ENCODE data around the gene RNF220.

RNF220 gene

DNA sequence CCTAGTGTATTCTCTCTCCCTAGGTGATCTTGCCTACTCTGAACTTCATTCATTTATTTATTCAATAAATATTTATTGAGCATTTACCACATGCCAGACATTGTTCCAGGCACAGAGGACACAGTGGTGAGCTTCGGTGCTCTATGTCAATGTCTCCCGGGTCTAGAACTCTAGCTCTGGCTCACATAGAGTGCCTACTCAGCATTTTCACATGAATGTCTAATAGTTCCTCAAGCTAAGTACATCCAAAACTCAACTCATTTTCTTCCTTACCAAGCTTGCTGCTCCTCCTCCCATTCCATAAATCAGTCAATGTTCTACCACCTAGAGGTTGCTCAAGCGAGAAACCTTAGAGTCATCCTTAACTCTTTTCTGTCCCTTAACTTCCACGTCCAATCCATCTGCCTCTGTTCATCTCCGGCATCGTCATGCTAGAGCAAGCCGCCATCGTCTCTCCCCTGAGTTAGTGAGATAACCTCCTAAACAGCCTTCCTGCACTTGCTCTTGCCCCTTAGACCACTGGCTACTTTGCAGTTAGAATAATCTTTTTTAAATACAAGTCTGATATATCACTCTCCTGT, 201.7 kb downstream of the RNF220 start:
- no peak for DNase-seq (ENCODE audit: low read depth in 2 of 2, low spot score in 1 of 2)

DNA sequence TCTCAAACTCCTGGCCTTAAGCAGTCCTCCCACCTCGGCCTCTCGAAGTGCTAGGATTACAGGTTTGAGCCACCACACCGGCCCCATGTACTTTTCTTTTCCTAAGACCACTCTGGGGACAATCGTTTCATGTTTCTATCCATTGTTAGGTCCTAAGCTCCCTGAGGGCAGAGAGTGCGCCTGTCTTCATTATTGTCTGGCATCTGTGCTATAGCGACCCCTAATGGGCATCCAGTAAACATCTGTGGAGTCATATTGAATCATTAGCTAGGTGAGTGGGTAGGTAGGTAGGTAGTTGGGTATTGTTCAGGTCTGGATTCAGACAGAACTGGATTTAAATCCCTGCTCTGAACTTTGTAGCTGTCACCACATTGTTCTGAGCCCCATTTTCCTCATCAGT, 203.1 kb downstream of the RNF220 start:
- DNase-seq (ENCODE audit: low read depth in 2 of 2, low spot score in 1 of 2), result no peak

DNA sequence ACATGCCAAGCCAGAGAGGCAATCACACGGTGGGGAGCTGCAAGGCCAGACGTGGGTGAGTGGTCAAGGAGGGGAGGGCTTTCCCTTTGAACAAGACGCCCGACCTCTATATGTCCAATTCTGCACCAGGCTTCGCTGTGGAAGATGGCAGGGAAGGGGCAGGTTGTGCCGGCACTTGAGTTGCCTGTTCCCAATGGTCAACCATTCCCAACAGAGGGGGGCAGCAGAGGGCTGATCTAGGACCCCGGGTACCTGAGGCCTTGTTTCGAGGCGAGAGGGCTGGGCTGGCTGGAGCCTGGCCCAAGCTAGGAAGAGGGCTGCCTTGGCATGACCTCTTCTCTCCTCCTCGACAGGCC, 204.3 kb downstream of the RNF220 start:
- no peak for DNase-seq (ENCODE audit: low read depth in 2 of 2, low spot score in 1 of 2)

DNA sequence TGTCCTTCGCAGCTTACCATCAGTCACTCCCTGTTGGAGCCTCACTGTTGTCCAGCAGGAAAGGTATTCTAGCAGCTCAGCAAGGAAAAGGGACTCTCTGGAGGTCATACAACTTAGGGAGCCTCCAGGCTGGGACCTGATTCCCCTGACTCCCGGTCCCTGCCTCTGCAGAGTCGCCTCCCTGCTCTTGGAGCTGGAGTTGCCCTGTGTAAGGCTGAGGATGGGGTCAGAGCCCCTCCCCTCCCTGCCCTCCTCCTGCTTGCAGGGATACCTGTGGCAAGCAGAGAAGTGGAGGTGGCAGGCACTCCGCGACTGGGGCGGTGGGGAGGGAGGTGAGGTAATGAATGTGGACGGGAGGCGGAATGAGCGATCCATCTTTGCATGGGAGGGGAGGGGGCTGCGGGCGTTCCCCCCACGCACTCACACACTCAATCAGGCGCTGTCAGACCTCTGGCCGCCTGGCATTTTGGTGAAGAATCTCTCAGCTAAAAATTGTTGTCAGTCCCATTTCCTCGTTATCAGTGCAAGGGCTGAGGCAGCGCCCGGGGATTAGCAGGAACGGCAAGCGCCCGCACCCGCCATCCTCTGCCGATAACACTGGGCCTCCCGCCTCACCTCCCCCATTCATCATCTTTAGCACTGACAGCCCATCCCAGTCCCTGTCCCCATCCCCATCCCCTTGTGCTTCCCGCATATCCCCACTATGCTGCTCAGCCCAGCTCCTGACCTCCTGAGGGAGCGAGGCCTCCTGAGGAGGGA, 204.9 kb downstream of the RNF220 start:
- DNase-seq (ENCODE audit: low read depth in 2 of 2, low spot score in 1 of 2), result no peak

- no peak for DNase-seq (ENCODE audit: low read depth in 2 of 2, low spot score in 1 of 2)
Measured at GRCh38 chr1:44610527-44611148, 205.6 kb downstream of the RNF220 start.

DNA sequence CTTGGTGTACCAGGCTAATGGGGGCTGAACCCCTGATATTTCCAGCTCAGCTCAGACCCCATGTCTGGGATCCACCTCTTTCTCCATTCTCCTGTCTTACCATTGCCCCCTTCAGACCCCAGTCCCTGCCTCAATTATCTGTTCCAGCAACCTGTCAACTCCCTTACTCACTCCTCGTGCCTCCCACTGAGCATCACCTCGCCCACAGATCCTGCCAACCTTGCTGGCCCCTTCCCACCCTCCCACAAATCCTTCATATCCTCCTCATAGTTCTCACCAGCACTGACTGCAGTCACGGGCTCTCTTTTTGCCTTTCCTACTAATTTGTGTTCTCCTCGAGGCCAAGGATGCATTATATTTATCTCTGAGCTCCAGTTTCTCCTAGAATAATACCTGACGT, 206.4 kb downstream of the RNF220 start:
- no peak for DNase-seq (ENCODE audit: low read depth in 2 of 2, low spot score in 1 of 2)

- DNase-seq (ENCODE audit: low read depth in 2 of 2, low spot score in 1 of 2), result no peak
Measured at GRCh38 chr1:44611866-44612265, 206.8 kb downstream of the RNF220 start.

DNA sequence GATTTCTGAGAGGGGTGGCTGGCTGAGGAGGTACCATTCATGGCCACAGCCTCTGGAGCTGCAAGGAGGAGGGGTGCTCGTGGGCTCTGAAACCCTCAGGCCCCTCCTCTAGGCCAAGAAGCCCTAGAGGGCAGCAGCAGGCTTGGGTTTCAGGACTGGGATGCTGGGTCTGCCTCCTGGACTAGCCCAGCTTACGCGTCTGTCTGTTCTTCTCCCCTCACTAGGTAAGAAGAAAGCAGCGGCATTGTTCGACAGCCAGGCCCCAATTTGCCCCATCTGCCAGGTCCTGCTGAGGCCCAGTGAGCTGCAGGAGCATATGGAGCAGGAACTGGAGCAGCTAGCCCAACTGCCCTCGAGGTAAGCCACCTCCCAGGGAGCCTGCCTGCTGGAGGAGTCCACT, 208.9 kb downstream of the RNF220 start:
- DNase-seq (ENCODE audit: low read depth in 2 of 2, low spot score in 1 of 2), result no peak

GRCh38 chr1:44616284-44616990, 211.4 kb downstream of the RNF220 start:
- DNase-seq (ENCODE audit: low read depth in 2 of 2, low spot score in 1 of 2), result no peak

- no peak for DNase-seq (ENCODE audit: low read depth in 2 of 2, low spot score in 1 of 2)
Measured at GRCh38 chr1:44616991-44617702, 212.1 kb downstream of the RNF220 start.

GRCh38 chr1:44617703-44618029, 212.6 kb downstream of the RNF220 start:
- DNase-seq (ENCODE audit: low read depth in 2 of 2, low spot score in 1 of 2), result no peak

DNA sequence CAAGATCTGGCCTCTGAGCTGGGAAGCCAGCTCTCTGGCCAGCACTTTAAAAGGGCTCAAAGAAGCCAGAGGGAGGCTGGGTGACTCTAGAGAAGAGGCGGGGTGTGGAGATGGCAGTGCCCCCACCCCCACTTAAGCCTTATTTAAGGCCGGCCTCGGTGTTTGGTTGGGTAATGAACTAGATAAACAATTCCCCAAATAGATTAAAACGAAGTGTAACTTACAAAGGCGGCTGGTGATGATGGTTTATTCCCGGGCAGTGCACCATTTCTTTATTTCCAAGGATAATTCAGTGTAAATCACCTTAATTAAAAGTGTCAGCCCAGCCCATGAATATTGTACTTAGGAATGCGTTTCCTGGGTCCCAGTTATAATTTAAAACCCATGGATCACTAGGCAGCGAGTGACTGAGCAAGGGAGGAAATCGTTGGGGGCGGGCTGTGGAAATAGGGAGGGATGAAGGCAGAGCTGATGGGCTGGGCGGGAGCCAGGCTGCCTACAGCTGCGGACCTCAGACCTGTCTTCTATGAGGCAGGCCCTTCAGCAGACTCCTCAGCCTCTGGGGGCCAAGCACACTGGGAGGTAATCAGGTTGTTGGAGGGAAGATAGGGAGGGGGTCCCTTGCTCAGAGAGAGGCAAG, 214.3 kb downstream of the RNF220 start:
- no peak for DNase-seq (ENCODE audit: low read depth in 2 of 2, low spot score in 1 of 2)

GRCh38 chr1:44620072-44620471, 215.0 kb downstream of the RNF220 start:
- DNase-seq (ENCODE audit: low read depth in 2 of 2, low spot score in 1 of 2), result no peak

- no peak for DNase-seq (ENCODE audit: low read depth in 2 of 2, low spot score in 1 of 2)
Measured at GRCh38 chr1:44621841-44622286, 216.8 kb downstream of the RNF220 start.

GRCh38 chr1:44624268-44624901, 219.3 kb downstream of the RNF220 start:
- no peak for DNase-seq (ENCODE audit: low read depth in 2 of 2, low spot score in 1 of 2)

- no peak for DNase-seq (ENCODE audit: low read depth in 2 of 2, low spot score in 1 of 2)
Measured at GRCh38 chr1:44625348-44625747, 220.3 kb downstream of the RNF220 start.

DNA sequence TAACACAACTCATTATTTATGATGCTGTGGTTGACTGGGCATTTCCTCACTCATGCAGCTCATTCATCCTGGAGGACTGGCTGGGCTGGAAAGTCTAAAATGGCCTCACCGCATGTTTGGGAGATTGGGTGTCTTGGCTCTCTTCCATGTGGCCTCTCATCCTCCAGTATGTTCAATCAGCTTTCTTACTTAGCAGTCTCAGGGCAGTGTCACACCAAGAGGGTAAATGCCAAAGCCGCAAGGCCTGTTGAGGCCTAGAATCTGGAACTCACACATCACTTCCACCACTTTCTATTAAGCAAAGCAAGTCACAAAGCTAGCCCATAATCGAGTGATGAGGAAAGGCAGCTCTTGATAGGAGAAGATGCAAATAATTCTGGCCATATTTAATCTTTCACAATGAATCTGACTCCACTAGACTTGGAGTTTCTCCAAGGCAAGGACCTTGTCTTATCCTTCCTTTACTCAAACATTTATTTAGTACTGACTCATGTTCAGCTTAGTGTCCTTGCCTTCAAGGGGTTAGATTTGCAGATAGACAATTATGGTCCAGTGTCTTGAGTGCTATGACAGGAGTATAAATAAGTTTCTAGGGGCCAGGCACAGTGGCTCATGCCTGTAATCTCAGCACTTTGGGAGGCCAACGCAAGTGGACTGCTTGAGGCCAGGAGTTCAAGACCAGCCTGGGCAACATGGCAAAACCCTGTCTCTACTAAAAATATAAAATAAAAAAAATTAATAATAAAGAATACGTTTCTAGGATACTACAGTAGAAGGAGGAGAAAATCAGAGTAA, 224.1 kb downstream of the RNF220 start:
- DNase-seq (ENCODE audit: low read depth in 2 of 2, low spot score in 1 of 2), result no peak

DNA sequence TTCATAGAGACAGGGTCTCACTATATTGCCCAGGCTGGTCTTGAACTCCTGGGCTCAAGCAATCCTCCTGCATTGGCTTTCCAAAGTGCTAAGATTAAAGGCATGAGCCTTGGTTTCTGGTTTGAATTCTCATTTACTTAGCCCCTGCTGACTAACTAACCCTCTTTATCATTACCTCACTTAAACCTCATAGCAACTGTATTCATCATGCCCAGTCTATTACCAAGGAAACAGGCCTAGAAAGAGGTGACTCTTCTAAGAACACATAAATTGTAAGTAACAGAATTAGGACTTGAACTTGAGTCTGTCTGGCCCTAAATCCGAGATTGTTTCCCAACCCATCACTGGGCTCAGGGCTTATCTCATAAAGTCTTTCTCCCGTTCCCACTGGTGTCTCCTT, 225.1 kb downstream of the RNF220 start:
- no peak for DNase-seq (ENCODE audit: low read depth in 2 of 2, low spot score in 1 of 2)

DNA sequence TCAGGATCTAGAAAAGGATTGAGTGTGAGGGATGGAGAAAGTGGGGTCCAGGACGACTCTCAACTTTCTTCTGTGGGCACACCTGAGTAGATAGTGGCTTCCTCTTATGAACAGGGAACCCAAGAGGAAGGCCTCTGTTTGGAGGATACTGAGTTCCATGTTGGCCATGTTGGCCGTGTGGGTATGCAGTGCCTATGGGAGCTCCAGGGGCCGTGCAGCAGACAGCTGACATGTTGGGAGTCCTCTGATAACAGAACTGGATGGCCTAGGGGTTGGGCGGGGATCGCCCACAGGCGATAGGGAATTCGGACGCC, 226.2 kb downstream of the RNF220 start:
- DNase-seq (ENCODE audit: low read depth in 2 of 2, low spot score in 1 of 2), result no peak

All from stimulated activated CD8-positive, alpha-beta memory T cell treated with anti-CD3 and anti-CD28 coated beads, Interleukin-4, amount 100 ng/mL, for 4 hours (primary cell).